Measurements from ENCODE around the gene STX10. TPM values are rescaled to one million over a fixed set of nuclear protein-coding genes. Genes with fewer than 3 reads are reported as not detected.
"Not testable (repeated sequence)": the region's sequence is repeated elsewhere in the genome, so short reads cannot be mapped to it uniquely, and the experiment has no call there.

The STX10 gene
- total RNA-seq, 1 donor from 2014 or later, result 36.5 TPM

DNA sequence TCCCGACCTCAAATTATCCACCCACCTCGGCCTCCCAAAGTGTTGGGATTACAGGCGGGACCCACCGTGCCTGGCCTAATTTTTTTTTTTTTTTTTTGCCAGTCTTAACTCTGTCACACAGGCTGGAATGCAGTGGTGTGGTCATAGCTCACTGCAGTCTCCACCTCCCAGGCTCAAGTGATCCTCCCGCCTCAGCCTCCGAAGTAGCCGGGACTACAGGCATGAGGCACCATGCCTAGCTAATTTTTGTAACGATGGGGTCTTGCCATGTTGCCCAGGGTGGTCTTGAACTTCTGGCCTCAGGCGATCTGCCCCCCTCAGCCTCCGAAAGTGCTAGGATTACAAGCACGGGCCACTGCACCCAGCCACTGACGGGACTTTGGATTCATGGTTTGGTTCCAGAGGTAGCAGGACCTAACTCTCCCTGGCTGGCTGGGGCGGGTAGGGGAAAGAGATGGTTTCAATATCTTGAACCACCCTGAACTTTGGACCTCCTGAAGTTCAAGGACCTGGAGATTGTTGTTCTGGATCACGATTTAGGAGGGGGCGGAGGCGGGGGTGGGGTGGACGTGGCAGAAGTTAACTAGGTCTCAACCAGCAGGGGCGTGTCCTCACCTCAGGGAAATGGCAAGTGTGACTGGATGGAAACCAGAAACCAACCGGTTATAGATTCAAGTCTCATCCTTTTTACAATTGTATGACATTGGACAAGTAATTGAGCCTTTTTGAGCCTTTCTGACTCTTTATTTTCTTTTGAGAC, 40.8 kb upstream of the STX10 start:
- H3K9me3 Mint-ChIP-seq, result no peaks in the 10 kb centered on the region
- no peaks in the 10 kb centered on the region for H3K4me1 Mint-ChIP-seq
- no peak overlapping the region for H3K27ac ChIP-seq
- H3K9me3 ChIP-seq (ENCODE audit: low read depth), result no peaks in the 10 kb centered on the region
- no peak overlapping the region for H3K27ac Mint-ChIP-seq
- no peaks in the 10 kb centered on the region for H3K27me3 ChIP-seq
- DNase-seq (ENCODE audit: low spot score), result no peak
- H3K4me3 Mint-ChIP-seq, result no peak overlapping the region
- H3K79me2 ChIP-seq (ENCODE audit: low read depth), result no peaks in the 10 kb centered on the region
- H3K4me2 ChIP-seq, result no peak overlapping the region
- H2AFZ ChIP-seq (replicated peaks), result no peak overlapping the region
- TF ChIP-seq EZH2 (IDR thresholded peaks at IDR 0.05) (no peak), EZH2phosphoT487 (IDR thresholded peaks at IDR 0.05) (no peak)
- TF ChIP-seq, protein P1, sequence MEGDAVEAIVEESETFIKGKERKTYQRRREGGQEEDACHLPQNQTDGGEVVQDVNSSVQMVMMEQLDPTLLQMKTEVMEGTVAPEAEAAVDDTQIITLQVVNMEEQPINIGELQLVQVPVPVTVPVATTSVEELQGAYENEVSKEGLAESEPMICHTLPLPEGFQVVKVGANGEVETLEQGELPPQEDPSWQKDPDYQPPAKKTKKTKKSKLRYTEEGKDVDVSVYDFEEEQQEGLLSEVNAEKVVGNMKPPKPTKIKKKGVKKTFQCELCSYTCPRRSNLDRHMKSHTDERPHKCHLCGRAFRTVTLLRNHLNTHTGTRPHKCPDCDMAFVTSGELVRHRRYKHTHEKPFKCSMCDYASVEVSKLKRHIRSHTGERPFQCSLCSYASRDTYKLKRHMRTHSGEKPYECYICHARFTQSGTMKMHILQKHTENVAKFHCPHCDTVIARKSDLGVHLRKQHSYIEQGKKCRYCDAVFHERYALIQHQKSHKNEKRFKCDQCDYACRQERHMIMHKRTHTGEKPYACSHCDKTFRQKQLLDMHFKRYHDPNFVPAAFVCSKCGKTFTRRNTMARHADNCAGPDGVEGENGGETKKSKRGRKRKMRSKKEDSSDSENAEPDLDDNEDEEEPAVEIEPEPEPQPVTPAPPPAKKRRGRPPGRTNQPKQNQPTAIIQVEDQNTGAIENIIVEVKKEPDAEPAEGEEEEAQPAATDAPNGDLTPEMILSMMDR (IDR thresholded peaks at IDR 0.05), result no peak
- no peaks in the 10 kb centered on the region for H3K36me3 ChIP-seq
- no peaks in the 10 kb centered on the region for H3K27me3 Mint-ChIP-seq (ENCODE audit: insufficient read depth, low read depth)
- H3K4me1 ChIP-seq, result no peaks in the 10 kb centered on the region
- peaks cover 9% of the 10 kb centered on the region for H3F3A ChIP-seq (ENCODE audit: low read depth)
- H4K20me1 ChIP-seq (ENCODE audit: low read depth), result no peaks in the 10 kb centered on the region
- no peak overlapping the region for H3K4me3 ChIP-seq
- no peaks in the 10 kb centered on the region for H3K36me3 Mint-ChIP-seq
- no peak overlapping the region for H3K9ac ChIP-seq

DNA sequence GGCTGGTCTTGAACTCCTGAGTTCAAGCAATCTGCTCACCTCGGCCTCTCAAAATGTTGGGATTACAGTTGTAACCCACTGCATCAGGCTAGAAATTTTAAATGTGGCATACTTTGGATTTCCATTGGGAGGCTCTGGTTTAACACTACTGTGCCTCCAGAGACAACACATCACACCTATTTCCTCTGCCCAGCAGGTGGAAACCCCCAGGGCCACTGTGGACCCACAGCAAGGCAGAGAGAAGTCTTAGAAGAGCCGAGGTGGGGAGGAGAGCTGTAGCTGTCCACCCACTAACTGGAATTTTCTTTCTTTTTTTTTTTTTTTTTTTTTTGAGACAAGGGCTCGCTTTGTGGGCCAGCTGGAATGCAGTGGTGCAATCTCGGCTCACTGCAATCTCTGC, 39.4 kb upstream of the STX10 start:
- DNase-seq (ENCODE audit: low spot score), result no peak
- no peaks in the 10 kb centered on the region for H4K20me1 ChIP-seq (ENCODE audit: low read depth)
- no peaks in the 10 kb centered on the region for H3K9me3 Mint-ChIP-seq
- no peaks in the 10 kb centered on the region for H3K36me3 ChIP-seq
- H3K27ac Mint-ChIP-seq, result no peak overlapping the region
- H3F3A ChIP-seq (ENCODE audit: low read depth), result peaks cover 3% of the 10 kb centered on the region
- H2AFZ ChIP-seq (replicated peaks), result no peak overlapping the region
- H3K4me1 Mint-ChIP-seq, result peaks cover 2% of the 10 kb centered on the region
- no peak overlapping the region for H3K4me2 ChIP-seq
- no peak overlapping the region for H3K9ac ChIP-seq
- no peaks in the 10 kb centered on the region for H3K9me3 ChIP-seq (ENCODE audit: low read depth)
- H3K27me3 ChIP-seq, result no peaks in the 10 kb centered on the region
- H3K4me3 ChIP-seq, result no peak overlapping the region
- H3K4me3 Mint-ChIP-seq, result no peak overlapping the region
- no peaks in the 10 kb centered on the region for H3K36me3 Mint-ChIP-seq
- H3K27me3 Mint-ChIP-seq (ENCODE audit: insufficient read depth, low read depth), result no peaks in the 10 kb centered on the region
- no peaks in the 10 kb centered on the region for H3K79me2 ChIP-seq (ENCODE audit: low read depth)
- H3K27ac ChIP-seq, result no peak overlapping the region
- no peaks in the 10 kb centered on the region for H3K4me1 ChIP-seq
- TF ChIP-seq, protein P1 (IDR thresholded peaks at IDR 0.05), result no peak
- no peak for TF ChIP-seq EZH2 (IDR thresholded peaks at IDR 0.05)
- TF ChIP-seq EZH2phosphoT487 (IDR thresholded peaks at IDR 0.05), result no peak

DNA sequence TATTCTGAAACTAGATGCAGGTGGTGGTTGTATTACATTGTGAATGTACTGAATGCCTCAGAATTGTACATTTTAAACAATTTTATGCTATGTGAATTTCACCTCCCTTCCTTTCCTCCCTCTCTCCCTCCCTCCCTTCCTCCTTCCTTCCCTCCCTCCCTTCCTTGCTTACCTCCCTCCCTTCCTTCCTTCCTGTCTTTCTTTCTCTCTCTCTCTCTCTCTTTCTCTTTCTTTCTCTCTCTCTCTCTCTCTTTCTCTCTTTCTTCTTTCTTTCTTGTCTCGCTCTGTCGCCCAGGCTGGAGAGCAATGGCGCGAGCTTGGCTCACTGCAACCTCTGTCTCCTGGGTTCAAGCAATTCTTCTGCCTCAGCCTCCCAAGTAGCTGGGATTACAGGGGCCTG, 37.2 kb upstream of the STX10 start:
- Histone ChIP-seq H2AFZ (replicated peaks) (no peak overlapping the region), H3K27me3 (no peaks in the 10 kb centered on the region), H3K4me3 (no peak overlapping the region), H3K27ac (no peak overlapping the region), H3K9ac (no peak overlapping the region), H3K4me2 (no peak overlapping the region), H3K79me2 (ENCODE audit: low read depth) (no peaks in the 10 kb centered on the region), H3K9me3 (ENCODE audit: low read depth) (no peaks in the 10 kb centered on the region), H3K4me1 (no peaks in the 10 kb centered on the region), H3F3A (ENCODE audit: low read depth) (peaks cover 3% of the 10 kb centered on the region), H3K36me3 (no peaks in the 10 kb centered on the region), H4K20me1 (ENCODE audit: low read depth) (no peaks in the 10 kb centered on the region)
- no peak for TF ChIP-seq EZH2 (IDR thresholded peaks at IDR 0.05)
- no peaks in the 10 kb centered on the region for H3K27me3 Mint-ChIP-seq (ENCODE audit: insufficient read depth, low read depth)
- no peaks in the 10 kb centered on the region for H3K36me3 Mint-ChIP-seq
- H3K9me3 Mint-ChIP-seq, result no peaks in the 10 kb centered on the region
- H3K4me3 Mint-ChIP-seq, result no peak overlapping the region
- H3K4me1 Mint-ChIP-seq, result peaks cover 2% of the 10 kb centered on the region
- H3K27ac Mint-ChIP-seq, result peak overlapping the region; percentile 69
- no peak for DNase-seq (ENCODE audit: low spot score)

DNA sequence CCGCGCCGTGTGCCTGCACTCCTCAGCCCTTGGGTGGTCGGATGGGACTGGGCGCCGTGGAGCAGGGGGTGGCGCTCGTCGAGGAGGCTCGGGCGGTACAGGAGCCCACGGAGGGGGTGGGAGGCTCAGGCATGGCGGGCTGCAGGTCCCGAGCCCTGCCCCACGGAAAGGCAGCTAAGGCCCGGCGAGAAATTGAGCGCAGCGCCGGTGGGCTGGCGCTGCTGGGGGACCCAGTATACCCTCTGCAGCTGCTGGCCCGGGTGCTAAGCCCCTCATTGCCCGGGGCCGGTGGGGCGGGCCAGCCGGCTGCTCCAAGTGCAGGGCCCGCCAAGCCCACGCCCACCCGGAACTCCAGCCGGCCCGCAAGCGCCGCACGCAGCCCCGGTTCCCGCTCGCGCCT, 36.5 kb upstream of the STX10 start:
- not testable (repeated sequence) for H4K20me1 ChIP-seq (ENCODE audit: low read depth); H2AFZ ChIP-seq (replicated peaks); H3K4me1 ChIP-seq; H3K36me3 Mint-ChIP-seq; H3K4me1 Mint-ChIP-seq; H3K9ac ChIP-seq; H3K27me3 Mint-ChIP-seq (ENCODE audit: insufficient read depth, low read depth); H3K9me3 Mint-ChIP-seq; H3K27ac Mint-ChIP-seq; H3F3A ChIP-seq (ENCODE audit: low read depth); DNase-seq (ENCODE audit: low spot score); H3K4me2 ChIP-seq; H3K79me2 ChIP-seq (ENCODE audit: low read depth); H3K4me3 Mint-ChIP-seq; H3K4me3 ChIP-seq; H3K27ac ChIP-seq; H3K27me3 ChIP-seq; H3K36me3 ChIP-seq; H3K9me3 ChIP-seq (ENCODE audit: low read depth)

DNA sequence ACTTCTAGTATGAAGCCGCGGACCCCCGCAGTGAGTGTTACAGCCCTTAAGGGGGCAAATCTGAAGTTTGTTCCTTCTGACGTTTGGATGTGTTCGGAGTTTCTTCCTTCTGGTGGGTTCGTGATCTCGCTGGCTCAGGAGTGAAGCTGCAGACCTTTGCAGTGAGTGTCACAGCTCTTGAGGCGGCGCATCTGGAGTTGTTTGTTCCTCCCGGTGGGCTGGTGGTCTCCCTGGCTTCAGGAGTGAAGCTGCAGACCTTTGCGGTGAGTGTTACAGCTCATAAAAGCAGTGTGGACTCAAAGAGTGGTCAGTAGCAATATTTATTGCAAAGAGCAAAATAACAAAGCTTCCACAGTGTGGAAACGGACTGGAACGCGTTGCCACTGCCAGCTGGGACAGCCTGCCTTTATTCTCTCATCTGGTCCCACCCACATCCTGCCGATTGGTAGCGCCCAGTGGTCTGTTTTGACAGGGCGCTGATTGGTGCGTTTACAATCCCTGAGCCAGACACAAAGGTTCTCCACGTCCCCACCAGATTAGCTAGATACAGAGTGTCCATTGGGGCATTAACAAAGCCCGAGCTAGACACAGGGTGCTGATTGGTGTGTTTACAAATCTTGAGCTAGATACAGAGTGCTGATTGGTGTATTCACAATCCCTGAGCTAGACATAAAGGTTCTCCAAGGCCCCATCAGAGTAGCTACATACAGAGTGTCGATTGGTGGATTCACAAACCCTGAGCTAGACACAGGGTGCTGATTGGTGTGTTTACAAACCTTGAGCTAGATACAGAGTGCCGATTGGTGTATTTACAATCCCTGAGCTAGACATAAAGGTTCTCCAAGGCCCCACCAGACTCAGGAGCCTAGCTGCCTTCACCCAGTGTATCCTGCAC, 35.8 kb upstream of the STX10 start:
- not testable (repeated sequence) for H2AFZ ChIP-seq (replicated peaks); H4K20me1 ChIP-seq (ENCODE audit: low read depth); H3K36me3 ChIP-seq; H3K4me1 Mint-ChIP-seq; H3K4me3 ChIP-seq; H3K36me3 Mint-ChIP-seq; H3K9me3 Mint-ChIP-seq; H3K9me3 ChIP-seq (ENCODE audit: low read depth); DNase-seq (ENCODE audit: low spot score); H3K27me3 ChIP-seq; H3K27ac ChIP-seq; H3K4me2 ChIP-seq; H3K4me1 ChIP-seq; H3K9ac ChIP-seq; H3F3A ChIP-seq (ENCODE audit: low read depth); H3K79me2 ChIP-seq (ENCODE audit: low read depth); H3K27me3 Mint-ChIP-seq (ENCODE audit: insufficient read depth, low read depth); H3K4me3 Mint-ChIP-seq
- H3K27ac Mint-ChIP-seq, result peak overlapping the region; percentile 81

DNA sequence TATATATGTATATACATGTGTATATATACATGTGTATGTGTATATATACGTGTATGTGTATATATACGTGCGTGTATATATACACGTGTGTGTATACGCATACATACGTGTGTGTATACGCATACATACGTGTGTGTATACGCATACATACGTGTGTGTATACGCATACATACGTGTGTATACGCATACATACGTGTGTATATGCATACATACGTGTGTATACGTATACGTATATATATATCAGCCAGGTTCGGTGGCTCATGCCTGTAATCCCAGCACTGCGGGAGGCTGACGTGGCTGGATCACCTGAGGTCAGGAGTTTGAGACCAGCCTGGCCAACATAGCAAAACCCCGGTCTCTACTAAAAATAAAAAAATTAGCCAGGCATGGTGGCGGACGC, 34.8 kb upstream of the STX10 start:
- H3K4me1 Mint-ChIP-seq, result peaks cover 14% of the 10 kb centered on the region

More for the DNA sequence above, 34.8 kb upstream of the STX10 start:
- not testable (repeated sequence) for H3K36me3 ChIP-seq; H3K4me3 Mint-ChIP-seq; H3K9ac ChIP-seq; H3K36me3 Mint-ChIP-seq; H3K9me3 ChIP-seq (ENCODE audit: low read depth); H4K20me1 ChIP-seq (ENCODE audit: low read depth); H3K27ac ChIP-seq; H3K27me3 ChIP-seq; H3K27ac Mint-ChIP-seq; H3K79me2 ChIP-seq (ENCODE audit: low read depth); H3K4me1 ChIP-seq; H3K4me3 ChIP-seq; H3F3A ChIP-seq (ENCODE audit: low read depth); H3K9me3 Mint-ChIP-seq; DNase-seq (ENCODE audit: low spot score); H3K27me3 Mint-ChIP-seq (ENCODE audit: insufficient read depth, low read depth); H2AFZ ChIP-seq (replicated peaks); H3K4me2 ChIP-seq
